ENCODE data around the gene HGD.

- no peak for TF ChIP-seq CTCF (IDR thresholded peaks at IDR 0.05)
- no peak for TF ChIP-seq EP300 (IDR thresholded peaks at IDR 0.05)
- no peak for TF ChIP-seq POLR2A (IDR thresholded peaks at IDR 0.05)
Observed at GRCh38 chr3:120602682-120603081, 79.4 kb downstream of the HGD start.
